Stimulated activated CD4-positive, alpha-beta T cell treated with anti-CD3 and anti-CD28 coated beads, Interleukin-1b, Interleukin-23, amount 100 ng/mL, for 1 hour (primary cell): ENCODE results near the gene ZNF608.

ENCODE experiments used
- DNase-seq, 2 donors: peaks; one replicate each; pipeline ENCODE4 v3.0.0-alpha.2; 2020; ENCODE audit warnings: low read depth in 2 of 2

Gene ZNF608, protein sequence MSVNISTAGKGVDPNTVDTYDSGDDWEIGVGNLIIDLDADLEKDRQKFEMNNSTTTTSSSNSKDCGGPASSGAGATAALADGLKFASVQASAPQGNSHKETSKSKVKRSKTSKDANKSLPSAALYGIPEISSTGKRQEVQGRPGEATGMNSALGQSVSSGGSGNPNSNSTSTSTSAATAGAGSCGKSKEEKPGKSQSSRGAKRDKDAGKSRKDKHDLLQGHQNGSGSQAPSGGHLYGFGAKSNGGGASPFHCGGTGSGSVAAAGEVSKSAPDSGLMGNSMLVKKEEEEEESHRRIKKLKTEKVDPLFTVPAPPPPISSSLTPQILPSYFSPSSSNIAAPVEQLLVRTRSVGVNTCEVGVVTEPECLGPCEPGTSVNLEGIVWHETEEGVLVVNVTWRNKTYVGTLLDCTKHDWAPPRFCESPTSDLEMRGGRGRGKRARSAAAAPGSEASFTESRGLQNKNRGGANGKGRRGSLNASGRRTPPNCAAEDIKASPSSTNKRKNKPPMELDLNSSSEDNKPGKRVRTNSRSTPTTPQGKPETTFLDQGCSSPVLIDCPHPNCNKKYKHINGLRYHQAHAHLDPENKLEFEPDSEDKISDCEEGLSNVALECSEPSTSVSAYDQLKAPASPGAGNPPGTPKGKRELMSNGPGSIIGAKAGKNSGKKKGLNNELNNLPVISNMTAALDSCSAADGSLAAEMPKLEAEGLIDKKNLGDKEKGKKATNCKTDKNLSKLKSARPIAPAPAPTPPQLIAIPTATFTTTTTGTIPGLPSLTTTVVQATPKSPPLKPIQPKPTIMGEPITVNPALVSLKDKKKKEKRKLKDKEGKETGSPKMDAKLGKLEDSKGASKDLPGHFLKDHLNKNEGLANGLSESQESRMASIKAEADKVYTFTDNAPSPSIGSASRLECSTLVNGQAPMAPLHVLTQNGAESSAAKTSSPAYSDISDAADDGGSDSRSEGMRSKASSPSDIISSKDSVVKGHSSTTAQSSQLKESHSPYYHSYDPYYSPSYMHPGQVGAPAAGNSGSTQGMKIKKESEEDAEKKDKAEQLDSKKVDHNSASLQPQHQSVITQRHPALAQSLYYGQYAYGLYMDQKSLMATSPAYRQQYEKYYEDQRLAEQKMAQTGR (N-terminal part only)

DNA sequence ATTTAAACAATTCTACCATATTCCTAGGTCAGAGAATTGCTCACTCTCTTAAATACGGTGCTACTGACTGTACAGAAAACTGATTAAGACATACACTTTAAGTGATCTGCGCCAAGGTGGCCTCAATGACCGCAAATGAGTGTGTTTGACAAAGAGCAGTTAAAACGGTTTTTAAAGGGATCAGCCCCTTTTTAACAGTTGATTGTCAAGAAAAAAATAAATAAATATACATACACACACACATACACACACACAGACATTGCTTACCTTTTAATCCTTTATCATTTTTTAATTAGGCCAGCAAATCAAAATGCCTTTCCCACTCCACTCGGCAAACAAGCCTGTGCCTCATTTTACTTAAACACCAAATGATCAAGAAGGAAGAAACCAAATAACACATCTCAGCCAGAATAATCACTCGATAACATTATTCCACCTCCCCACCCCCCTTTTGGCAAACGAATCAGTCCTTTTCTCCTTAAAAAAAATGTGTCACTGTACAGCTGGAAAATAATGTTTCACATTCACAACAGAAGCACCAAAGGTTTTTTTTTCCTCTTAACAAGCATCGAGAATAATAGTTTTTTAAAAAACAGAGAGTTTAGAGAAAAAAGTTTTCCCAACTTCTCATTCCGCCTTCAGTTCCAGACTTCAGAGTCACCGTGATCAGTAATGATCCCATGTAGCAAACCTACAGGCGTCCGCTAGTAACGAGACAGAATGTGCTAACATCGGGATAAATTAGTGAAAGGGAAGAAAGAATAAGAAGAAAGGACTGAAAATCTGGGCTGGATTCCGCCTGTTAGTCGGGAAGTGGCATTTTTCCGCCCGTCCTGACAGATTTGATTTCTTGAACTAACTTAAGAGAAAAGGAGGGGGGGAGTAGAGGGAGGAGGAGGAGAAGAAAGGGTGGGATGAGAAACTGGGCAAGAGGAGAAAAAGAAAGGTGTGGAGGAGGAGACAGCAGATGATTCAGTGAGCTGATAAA, at the start of gene ZNF608:
TSS of gene ZNF608 (minus strand) at position 712 of the 988 bp plus-strand sequence. CDS start 1,650 bp downstream, outside the sequence.
- DNase-seq = no peak

DNA sequence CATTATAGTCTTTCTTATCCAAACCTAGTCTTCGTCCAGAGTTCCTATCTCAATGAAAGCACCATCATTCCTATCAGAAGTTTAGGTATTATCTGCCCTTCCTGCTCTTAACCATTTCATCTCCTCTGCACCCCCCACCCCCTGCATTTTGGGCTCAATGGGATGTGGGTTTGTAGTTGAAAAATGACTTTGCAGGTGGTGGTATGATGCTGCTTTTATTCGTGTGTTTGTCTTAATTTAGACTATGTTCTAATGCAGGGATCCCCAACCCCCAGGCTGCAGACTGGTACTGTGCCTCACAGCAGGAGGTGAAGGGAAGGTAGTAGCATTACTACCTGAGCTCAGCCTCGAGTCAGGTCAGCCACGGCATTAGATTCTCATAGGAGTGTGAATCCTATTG, 49.4 kb upstream of the ZNF608 start:
- DNase-seq = no peak

DNA sequence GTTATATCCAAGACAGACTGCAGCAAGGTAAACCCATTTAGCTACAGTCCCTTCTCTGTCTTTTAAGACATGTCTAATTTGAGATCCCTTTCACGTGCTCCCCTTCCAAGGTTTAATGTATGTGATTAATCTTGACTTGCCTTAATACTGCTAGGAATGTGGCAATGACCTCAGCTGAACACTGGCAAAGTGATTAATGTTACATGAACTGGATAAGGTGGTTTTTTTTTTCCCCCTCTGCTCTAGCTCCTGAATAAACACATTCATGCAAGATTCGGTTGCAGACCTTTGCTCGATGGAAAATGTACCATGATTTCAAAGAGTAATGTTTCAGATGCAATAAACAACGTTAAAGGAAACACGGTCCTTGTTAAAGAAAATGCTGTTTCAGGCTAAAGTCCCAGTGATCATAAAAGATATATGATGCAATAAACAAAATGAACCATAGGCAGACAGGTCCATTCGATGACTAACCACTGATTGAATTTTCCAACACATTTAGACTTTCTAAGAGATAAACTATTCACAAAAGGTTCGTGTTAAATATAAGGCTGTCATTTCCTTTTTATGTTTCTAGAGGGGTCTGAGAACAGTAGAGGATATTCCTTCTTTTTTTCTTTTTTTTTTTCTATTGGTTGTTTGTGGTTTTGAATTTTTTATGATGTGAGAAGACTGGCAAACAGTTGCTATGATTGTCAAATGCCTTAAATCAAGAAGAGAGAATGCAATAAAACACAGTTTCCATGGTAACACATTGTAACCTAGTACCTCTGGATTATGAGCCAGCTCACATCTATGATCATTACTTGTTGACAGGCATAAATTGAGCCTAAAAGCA, 44.7 kb upstream of the ZNF608 start:
- DNase-seq = no peak

DNA sequence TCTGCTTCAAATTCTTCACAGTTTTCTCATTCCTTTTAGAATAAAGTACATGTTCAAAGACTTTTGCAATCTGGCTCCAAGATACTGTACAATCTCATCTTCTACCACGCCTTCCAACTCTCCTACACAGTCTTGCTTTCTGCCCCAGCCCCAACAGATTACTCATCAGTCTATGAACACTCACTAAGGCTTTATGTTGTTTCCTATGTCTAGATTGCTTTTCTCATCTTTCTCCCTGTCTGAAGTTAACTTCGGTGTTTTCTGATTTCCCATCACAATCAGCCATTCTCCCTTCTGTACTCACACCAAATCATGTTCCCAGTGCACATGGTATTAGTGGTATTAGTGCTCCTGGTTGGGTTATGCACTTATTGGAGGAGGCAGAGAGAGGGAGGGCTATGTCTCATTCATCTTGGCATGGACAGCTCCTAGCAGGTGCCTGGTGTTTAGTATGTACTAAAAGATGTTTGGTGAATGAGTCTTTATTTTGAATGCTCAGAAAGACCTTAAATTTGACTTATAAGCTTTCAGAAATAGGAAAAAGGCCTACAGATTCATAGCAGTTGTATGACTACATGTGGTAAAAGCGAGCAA, 44.0 kb upstream of the ZNF608 start:
- DNase-seq = no peak

DNA sequence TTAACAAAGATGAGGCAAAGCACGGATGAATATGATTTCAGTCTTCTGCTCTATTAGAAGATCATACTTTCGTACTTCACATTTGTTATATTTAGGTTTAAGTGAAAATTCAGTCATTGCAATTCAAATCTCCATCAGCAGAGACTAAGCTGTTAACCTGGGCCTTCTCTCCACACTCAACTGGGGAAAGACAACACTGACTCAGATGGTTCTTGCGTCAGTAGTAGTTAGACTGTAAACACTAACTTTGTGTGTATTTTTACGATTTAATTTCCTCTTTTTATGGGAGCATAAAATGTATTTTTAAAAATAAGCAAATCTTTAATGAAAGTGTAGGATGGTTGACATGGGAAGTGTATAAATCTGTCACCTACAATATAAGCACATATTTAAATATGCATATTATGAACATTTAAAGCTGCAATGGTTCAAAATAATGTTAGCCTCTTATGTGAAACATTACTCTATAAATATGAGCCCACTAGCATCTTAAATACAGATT, 42.7 kb upstream of the ZNF608 start:
- DNase-seq = no peak

DNA sequence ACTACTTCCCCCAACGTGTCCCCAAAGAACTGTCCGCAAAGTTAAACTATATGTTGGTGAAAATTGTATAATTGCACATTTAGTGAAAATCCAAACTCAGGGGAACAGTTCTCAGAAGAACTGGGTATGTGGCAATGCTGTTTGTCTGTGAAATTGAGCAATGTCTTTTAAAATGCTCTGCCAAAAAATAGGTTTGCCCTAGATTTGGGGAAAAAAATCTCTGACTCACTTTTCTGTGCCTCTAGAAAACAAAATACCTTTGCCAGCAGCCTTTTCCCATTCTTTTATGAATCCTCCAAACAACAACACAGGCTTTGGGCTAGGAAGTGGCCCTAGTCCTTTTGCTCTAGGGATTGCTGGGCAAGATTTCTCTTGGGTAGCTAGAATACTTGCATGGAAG, 37.4 kb upstream of the ZNF608 start:
- no peak for DNase-seq

DNA sequence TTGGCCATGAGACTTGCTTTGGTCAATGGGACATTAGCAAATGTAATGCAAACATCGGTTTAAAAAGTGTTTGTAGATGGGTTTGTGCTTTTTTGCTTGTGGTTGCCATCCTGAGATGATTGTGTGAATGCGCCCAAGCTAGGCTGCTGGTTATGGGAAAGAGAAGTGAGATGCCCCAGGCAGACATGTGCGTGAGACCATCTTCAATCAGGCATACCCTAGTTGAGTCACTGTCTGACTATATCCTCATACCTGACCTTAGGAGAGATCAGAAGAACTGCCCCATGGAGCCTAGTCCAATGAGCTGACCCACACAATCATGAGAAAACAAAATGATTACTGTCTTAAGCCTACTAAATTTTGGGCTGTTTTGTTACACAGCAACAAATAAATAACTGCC, 36.8 kb upstream of the ZNF608 start:
- DNase-seq = no peak

DNA sequence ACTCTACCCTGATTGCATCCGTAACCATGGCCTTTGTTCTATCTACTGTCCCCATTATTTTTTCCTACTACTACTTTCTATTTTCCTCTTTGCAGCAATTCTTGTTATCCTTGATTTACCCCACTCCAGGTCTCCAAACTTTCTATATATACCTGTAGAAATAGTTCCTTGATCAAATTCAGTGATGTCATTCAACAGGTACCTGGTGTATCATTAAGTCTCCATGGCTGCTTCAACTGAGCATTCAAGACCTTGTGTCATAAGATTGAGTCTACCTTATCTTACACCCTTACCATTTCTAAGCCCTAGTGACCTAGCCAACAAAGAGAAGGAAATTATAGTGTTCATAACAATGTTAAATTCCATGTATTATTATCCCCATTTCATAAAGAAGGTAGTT, 35.8 kb upstream of the ZNF608 start:
- DNase-seq = no peak

DNA sequence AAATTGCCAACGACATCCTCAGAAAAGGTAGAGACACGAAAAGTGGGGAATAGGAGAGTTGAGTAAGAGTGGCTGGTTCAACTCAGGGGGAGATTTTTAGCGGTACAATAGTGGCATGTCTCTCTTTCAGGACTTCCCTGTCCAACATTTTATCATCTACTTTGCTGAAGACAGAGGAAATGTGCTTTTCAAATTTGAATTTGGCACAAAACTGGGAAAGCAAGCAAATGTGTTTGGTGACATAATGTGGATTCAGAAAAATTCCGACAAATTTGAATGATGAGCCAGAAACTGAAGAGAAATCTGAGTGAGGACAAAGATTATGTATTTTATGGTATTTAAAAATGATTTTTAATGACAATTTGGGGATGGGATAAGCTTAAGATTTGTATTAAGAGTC, 33.6 kb upstream of the ZNF608 start:
- no peak for DNase-seq

DNA sequence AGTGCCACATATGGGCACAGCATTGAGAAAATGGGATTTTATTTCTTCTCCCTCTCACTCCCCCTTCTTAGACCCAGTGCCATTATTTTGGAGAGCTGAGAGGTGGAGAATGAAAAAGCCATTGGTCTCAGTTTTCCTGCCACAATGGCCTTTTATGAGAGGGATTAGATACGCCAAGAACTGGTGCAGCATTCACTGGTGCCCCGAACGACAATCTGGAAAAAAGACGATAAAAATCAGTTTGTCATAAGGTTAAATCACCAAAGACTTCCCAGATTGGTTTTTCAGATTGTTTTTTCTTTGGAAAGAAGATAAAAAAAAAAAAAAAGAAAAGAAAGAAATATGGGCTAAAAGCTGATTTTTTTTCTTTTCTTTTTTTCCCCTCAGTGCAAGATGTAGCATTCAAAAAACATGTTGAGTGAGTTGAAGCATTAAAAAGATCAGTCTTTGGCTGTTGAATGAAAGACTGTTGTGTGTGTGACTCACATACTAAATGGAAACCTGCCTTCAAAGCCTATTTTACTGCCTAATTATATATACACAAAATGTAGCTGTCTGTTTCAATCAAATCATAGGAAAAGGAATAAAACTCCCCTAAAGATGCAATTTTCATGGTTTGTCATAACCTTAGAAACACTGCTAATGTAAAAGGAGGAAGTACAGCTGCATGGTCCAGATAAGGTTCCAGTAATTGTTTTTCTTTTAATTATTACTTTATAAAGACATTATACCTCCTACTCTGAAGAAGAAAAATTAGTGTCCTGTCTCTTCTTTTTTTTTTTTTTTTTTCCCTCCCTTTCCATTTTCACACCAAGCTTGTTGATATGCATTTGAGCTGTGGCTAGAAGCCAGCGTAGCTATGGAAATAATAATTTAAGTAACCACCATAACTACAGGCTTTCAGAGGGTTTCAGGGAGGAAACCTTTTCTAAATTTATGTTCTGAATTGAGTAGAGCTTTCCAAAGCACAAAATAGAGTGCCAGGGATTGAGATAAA, 27.2 kb upstream of the ZNF608 start:
- no peak for DNase-seq

DNA sequence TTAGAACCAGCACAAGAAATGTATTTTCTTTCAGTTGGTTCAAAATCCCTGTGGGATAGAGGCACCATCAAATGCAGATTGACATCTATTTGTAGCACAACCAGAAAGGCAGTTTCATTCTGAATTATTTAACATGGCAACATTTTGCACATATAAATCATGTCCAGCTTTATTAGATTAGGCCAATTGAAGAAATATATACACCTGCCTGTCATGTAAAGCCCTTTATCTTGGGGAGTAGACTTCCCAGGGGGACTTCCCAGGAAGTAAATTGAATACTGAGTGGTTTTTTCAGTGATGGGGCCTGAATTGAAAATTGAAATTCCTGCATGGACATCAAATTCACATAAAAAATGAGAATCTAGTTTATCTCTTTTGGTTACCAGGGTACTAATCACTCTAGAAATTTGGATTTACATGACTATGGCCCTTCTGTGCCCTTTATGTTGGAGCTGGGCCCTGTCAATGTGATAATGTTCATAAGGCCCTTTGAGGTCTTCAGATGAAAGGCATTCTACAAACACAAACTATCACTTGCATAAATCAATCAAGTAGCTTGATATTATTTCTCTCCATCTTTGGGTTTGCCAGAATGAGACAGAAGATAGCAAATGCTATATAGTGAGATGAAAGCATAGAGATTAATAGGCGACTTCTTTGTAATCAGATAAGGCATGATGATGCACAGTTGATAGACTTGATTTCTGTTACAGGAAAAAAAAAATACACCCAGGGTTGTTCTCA, 26.2 kb upstream of the ZNF608 start:
- no peak for DNase-seq

DNA sequence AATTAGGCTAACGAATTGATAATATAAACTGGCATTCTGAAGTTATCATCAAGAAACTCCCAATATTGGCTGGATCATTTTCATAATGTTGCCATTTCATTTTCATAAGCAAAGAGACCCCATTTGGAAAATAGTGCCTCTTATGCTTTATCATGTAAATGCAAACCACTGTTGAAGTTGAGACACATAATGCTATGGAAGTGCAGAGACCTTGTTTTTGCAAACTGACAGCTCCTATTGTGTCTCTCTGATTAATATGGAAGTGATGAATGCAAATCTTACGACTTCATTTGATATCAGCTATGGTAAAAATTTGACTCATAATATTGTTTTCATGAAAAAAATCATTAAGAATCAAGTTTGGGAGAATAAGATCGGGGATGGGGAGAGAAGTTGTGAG, 25.3 kb upstream of the ZNF608 start:
- no peak for DNase-seq

DNA sequence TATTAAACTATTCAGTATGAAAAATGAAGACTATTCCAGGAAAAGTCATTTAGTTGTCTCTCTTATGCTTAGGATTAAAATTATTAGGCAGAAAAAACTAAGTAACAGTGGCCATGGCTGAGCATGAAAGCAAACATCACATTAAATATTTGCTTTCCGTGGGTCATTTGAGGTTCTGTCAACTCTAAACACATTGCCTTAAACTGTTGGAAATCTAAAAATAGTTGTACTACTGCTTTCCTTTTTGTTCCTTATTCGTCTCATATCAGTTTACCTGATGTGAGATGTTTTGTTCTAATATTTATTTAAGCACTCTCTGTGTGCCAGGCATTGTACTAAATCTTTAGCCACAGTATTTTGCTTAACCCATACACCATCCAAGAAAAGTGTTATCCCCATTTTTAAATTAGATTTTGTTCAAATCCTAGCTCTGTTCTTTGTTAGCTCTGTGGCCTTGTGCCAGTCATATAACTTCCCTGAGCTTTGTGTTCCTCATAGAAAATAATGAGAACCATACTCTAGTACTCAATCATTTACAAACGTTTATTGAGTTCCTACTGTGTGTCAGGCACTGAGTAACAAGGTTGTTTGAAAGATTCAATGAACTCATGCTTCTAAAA, 18.7 kb upstream of the ZNF608 start:
- DNase-seq = no peak

DNA sequence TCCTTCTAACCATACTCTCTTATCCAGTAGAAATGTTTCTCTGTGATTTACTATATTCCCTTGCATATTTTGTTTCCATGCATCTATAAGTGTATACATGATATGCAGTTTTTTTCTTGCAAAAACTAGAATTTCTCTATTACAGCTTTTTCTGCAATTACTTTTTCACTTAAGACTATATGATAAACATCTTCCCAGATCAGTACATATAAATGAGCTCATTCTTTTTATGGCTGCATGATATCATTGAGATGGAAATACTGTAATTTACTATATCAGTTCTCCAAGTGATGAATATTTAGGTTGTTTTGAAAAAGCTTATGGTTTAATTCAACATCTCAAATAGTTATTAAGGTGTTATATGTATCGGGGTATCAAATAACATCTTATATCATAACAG, 18.1 kb upstream of the ZNF608 start:
- DNase-seq = no peak

DNA sequence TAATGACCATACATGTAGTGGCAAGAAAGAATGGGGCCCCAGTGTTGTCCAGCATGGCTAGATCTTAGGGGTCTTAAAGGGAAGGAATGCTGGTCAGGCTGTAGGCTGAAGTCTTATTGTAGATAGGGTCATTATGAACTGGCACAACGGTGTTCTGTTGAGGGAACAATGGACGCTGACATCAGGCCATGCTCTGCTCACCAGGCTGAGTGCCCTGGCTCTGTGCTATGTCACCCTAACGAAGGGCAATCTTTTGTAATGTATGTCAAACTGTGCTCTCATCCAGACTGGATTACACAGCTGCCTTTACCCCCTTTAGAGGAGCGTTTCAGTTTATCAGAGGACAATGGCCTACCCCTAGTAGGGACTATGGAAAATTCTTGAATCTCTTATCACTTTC, 14.6 kb upstream of the ZNF608 start:
- no peak for DNase-seq

DNA sequence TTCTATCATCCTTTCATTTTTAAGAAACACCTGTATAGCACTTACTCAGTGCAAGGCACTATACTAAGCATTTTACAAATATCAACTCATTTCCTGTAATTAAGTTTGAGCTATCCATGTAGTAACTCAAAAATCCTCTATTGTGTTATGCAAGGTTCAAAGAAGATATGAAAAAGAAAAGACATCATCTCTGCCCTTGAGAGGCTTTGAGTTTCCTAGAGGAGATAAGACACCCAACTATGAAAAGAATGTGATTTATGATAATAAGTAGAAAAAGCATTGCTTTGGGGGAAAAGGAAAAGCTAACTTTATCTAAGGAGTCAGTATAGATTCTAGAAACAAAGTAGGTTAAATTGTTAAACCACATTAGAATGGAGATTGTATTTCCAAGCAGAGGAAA, 14.2 kb upstream of the ZNF608 start:
- DNase-seq = no peak

DNA sequence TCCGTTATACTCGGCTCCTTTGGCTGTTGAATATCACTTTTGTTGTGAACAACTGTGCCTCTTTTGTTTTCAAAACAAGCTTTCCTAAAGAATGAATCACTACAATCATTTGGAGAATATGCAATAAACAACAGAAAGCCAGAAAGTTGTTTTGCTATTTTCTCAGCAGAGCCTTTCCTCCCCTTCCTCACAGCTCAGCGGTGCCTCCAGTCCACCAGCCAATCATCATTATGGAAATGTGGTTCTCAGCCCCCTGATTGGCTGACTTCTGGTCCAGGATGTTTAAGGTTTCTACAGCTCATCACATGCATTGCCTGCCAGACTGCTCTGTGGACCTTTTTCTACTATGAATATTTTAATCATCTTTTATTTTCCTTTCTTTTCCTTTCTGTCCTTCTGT, 9.1 kb upstream of the ZNF608 start:
- DNase-seq = no peak
